GM18858 (cell line): ENCODE results near the gene UTP25.

Experiments
- ATAC-seq: cut with Tn5 transposase; IDR thresholded peaks from one replicate; pipeline ENCODE4 v1.9.1; 2021; ENCODE audit not compliant: unreplicated experiment

Gene UTP25

DNA sequence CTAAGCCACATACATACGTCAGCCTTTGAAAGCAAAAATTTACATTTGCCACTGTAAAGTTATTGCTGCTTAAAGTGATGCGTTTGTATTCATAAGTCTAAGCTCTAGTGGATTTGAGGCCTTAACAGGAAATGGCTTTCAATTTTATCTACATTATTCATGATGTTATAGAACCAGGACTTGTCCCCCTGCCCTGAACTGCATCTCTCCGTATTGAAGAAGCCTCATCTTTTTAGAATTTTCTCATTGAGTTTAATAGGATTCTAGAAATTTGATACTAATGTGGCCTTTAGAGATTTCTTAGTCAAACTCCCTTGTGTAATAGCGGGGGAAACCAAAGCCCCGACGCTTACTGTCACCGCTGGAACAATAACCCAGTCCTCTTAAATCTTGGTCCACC, 9.9 kb downstream of the UTP25 start:
- no peak for ATAC-seq

DNA sequence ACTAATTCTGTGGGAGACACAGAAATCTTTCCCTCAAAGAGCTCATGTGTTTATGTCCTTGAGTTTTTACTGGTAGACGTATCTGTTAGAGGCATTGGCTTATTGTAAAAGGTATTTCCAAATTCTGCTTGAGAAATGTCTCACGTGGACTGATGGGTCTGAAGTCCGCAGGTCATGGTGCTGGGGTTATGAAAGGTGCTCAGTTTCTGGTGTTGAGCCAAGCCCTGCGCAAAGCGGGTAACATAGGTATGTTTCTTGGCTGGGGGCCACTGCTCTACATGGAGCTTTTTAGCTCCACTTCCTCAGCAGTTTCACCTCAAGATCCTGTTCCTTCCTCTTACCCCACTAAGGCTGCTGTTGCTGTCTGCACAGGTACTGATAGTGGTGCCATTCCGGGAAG, 10.8 kb downstream of the UTP25 start:
- no peak for ATAC-seq

DNA sequence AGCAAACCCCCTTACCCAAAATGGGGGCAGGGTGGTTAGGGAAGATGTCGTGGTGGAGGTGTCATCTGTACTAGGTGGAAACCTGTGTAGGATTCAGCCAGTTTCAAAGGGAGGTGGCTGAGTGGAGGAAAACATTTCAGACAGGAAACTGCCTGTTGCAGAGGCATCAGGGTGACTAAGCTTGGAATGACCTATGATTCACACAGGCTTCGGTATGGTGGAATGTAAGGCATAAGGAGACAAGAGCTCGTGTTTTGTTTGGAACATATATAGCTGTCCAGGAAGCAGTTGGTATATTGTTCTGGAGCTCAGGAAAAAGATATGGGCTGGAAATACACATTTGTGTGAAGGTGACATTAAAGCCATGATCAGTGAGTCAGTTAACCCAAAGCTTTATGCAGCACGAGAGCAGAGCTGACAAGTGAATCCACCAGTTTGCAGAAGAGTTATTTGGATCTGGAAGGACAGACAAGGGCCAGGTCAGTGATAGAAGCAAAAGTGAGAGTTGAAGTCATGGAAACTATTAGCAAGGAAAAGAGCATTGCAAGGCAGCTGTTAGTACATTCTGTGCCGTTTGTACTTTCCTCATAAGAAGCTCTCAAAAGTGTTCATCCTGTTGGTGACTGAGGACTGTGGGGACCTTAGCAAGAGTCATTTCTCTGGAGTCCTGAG, 12.2 kb downstream of the UTP25 start:
- ATAC-seq = no peak

GRCh38 chr1:209840611-209841010, 12.8 kb downstream of the UTP25 start:
- ATAC-seq = no peak

DNA sequence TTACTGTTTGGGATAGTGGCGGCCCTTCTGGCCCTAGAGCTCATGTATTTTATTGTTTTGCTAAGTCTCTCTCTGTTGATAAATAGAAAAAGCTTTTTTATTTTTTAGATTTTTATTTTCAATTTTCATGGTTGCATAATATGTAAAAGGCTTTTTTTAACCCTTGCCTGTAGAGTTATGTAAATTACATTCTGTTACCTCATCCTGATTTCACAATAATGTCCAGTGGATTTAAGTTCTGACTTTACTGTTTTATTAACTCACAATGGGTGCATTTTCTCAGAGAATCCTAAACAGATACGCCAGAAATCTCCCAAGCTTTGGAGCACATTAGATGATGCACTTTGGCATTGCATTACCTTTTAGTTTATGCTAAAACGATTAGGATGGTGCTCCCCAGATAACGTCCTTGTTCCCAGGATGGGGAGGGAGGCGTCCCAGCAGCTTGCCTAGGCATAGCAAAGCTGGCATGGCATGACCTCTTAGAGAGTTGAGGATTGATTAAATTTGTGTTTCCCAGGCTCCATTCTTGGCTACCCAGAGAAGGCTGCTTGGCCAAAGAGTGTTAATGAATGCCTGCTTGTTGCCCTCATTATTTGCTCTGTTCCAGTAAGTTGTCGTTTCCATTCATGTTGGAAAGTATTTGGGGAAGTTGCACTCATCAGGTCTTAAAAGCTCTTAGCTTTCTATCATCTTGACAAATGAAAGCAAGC, 17.1 kb downstream of the UTP25 start:
- no peak for ATAC-seq

DNA sequence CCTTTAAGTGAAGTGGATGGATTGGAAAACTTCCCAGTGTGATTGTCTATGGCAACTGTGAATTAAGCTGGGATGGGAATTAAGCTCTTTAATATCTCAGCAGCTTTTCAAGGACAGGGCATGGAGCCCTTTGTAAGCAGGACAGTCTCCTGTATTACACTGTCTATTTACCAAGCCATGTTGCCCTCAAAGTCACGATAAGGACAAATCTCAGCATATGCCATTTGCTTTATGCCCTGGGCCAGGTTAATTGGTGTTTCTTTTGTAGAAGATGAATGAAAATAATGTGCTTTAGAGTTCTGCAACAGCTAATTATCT, 17.6 kb downstream of the UTP25 start:
- no peak for ATAC-seq

- ATAC-seq = no peak
Observed at GRCh38 chr1:209849388-209849787, 21.6 kb downstream of the UTP25 start.

DNA sequence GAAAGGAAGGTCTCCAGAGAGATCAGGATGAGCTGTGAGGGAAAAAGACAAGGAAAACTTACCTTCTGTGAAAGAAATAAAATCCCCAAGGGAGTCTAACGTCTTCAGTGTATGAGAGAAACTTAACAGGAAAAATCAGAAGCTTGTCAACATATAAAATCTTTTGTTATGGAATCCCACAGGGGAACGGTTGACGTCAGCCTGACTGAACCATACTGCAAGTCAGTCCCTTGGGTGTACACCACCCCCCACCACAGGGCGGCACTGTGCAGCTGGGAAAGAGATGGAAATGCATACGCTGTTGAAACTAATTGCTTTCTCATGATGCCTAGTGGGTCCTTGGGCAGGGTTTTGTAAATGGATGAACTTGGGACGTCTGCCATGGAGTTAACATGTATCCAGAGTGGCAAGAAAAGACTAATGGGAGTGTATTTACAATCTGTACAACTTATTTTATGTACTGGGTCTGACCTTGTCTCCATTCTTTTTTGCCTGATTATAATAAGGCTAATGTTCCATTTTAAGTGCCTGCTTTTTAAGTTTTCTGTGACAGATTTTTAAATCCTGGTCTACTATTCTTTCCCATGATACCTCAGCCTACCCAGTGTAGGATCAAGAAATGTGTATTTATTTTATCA, 22.7 kb downstream of the UTP25 start:
- no peak for ATAC-seq

- ATAC-seq = no peak
Observed at GRCh38 chr1:209853676-209854075, 25.9 kb downstream of the UTP25 start.

GRCh38 chr1:209854196-209854595, 26.4 kb downstream of the UTP25 start:
- ATAC-seq = no peak

GRCh38 chr1:209855006-209855405, 27.2 kb downstream of the UTP25 start:
- ATAC-seq = no peak

DNA sequence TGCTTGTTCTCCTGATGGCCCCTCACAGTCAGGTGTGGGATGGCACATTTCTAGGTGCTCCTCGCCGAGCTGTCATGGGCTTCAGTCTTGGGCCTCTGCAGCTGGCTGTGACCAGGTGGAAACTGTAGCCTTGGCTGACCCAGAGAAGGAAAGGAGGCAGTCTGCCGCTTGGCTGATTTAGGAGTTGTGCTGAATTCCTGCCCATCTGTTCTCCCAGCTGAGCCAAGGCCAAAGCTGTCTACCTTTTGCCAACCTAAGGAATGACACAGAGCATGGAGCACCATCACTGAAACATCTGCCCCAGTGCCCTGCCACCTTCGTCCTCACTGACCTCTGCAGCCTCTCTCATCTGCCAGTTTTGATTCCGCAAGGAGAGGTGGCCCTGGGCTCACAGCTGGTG, 27.9 kb downstream of the UTP25 start:
- ATAC-seq = no peak

GRCh38 chr1:209858561-209859103, 30.9 kb downstream of the UTP25 start:
- ATAC-seq = no peak

DNA sequence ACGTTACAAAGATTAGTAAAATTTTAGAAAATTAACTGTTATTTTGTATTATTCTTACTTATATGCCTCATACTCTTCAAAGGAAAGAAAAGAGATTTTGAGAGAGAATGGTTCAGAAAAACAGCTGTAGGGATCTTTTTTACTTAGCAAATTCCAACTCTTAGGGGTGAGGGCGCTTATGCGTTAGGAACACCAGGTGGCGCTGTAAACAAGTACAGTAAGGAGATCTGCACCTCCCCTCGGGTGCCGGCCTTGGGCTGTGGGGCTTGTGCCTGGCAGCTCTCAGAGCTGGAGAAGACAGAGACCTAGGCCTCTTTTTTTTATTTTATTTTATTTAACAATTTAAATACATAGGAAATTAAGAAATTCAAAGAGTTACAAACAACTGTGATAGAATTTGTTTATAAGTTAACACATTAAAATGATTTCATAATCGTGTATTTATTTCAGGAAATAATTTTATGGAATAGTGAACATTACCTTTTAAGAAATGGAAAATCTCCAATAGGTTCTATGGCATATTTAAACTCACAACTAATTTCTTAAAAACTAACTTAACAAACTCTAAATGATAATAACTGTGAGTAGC, 32.6 kb downstream of the UTP25 start:
- peak; percentile 77 for ATAC-seq

DNA sequence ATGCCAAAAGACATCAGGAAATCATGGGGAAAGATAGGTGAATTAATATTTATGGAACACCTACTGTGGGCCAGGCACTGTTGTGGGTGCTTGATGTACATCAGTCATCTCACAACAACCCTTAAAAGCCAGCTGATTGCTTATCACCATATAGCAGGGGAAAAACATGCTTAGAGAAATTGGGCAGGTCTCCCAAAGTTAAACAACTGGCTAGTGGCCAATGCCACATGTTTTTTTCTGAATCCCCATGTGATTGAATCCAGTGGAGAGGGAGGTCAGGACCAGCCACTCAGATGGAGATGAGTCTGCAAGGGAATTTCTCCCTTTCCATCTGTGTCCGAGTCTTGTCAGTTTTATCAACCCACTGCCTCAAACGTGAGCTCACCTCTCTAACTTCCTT, 33.5 kb downstream of the UTP25 start:
- no peak for ATAC-seq

GRCh38 chr1:209862391-209863356, 34.9 kb downstream of the UTP25 start:
- no peak for ATAC-seq

- no peak for ATAC-seq
Observed at GRCh38 chr1:209863766-209864485, 36.2 kb downstream of the UTP25 start.

- ATAC-seq = no peak
Observed at GRCh38 chr1:209866201-209866600, 38.4 kb downstream of the UTP25 start.

- ATAC-seq = no peak
Observed at GRCh38 chr1:209869291-209870149, 41.7 kb downstream of the UTP25 start.
